Activated CD8-positive, alpha-beta memory T cell treated with anti-CD3 and anti-CD28 coated beads, Interleukin-2, amount 10 ng/mL, durations not matched to agents 7 days and 5 days (primary cell): ENCODE data around the gene XYLT1. TPM values are rescaled to one million over a fixed set of nuclear protein-coding genes. Genes with fewer than 3 reads are reported as not detected.

Experiments
- ATAC-seq: fragments of 150-1000 bp; cut with Tn5 transposase; one replicate; pipeline ENCODE4 v1.10.0; 2021; ENCODE audit warnings: moderate library complexity
- CTCF ChIA-PET: fragments of 350-600 bp; sonication (Branson Sonifier 250); formaldehyde crosslinking; loops from one replicate; lab custom pipeline; 2021; ENCODE audit warnings: antibody characterized with exemption; lab: Charles Lee
- DNase-seq: peaks from one replicate; pipeline ENCODE4 v3.0.0-alpha.2; 2020
- H3K27ac Mint-ChIP-seq: one replicate; pipeline ENCODE4 v1.8.0; 2021; ENCODE audit warnings: mild to moderate bottlenecking, mixed read lengths
- H3K27me3 Mint-ChIP-seq: one replicate; pipeline ENCODE4 v1.8.0; 2021; ENCODE audit warnings: mixed read lengths
- H3K36me3 Mint-ChIP-seq: one replicate; pipeline ENCODE4 v1.8.0; 2021; ENCODE audit warnings: mild to moderate bottlenecking, mixed read lengths
- H3K4me1 Mint-ChIP-seq: one replicate; pipeline ENCODE4 v1.8.0; 2021; ENCODE audit warnings: mixed read lengths
- H3K4me3 Mint-ChIP-seq: one replicate; pipeline ENCODE4 v1.8.0; 2021; ENCODE audit warnings: mild to moderate bottlenecking, moderate library complexity, mixed read lengths
- H3K9me3 Mint-ChIP-seq: one replicate; pipeline ENCODE4 v1.8.0; 2022; ENCODE audit warnings: low read depth, mixed read lengths
- total RNA-seq, 2 experiments: library from RNA; stranded (reverse); gene quantifications; one replicate each; pipeline ENCODE4 v1.2.3, GENCODE V29; 2021

The XYLT1 gene
- total RNA-seq, 2 experiments from 2014 or later: 35.7 to 40.9 TPM

- ATAC-seq: no peak
- peaks cover 39% of the 10 kb centered on the region for H3K36me3 Mint-ChIP-seq
Measured at GRCh38 chr16:17354141-17354601, 116.6 kb downstream of the XYLT1 start.

GRCh38 chr16:17353561-17353960, 117.2 kb downstream of the XYLT1 start:
- H3K4me1 Mint-ChIP-seq: peaks cover 47% of the 10 kb centered on the region
- H3K36me3 Mint-ChIP-seq: peaks cover 38% of the 10 kb centered on the region
- CTCF ChIA-PET: no interaction called here
- ATAC-seq (no peak), DNase-seq (no peak)
- no peaks in the 10 kb centered on the region for H3K27me3 Mint-ChIP-seq
- H3K4me3 Mint-ChIP-seq: no peak overlapping the region
- no peak overlapping the region for H3K27ac Mint-ChIP-seq
- H3K9me3 Mint-ChIP-seq: no peaks in the 10 kb centered on the region

More at GRCh38 chr16:17354141-17354601, 116.6 kb downstream of the XYLT1 start:
- H3K27ac Mint-ChIP-seq: no peak overlapping the region
- H3K4me1 Mint-ChIP-seq: peaks cover 48% of the 10 kb centered on the region
- H3K27me3 Mint-ChIP-seq: no peaks in the 10 kb centered on the region
- no peak for DNase-seq
- CTCF ChIA-PET: no interaction called here
- no peak overlapping the region for H3K4me3 Mint-ChIP-seq
- no peaks in the 10 kb centered on the region for H3K9me3 Mint-ChIP-seq

- no peak for DNase-seq
- H3K27me3 Mint-ChIP-seq: no peaks in the 10 kb centered on the region
- peaks cover 26% of the 10 kb centered on the region for H3K36me3 Mint-ChIP-seq
- H3K27ac Mint-ChIP-seq: peak overlapping the region; percentile 3
- no peak for ATAC-seq
- no peak overlapping the region for H3K4me3 Mint-ChIP-seq
- no peaks in the 10 kb centered on the region for H3K9me3 Mint-ChIP-seq
- CTCF ChIA-PET: interaction anchor here (1.7 kb wide), 1 partner anchor 9 kb away, joined by 4 read pairs; no protein-coding TSS in a partner anchor
- H3K4me1 Mint-ChIP-seq: peaks cover 55% of the 10 kb centered on the region
Measured at GRCh38 chr16:17351441-17352035, 119.2 kb downstream of the XYLT1 start.

GRCh38 chr16:17350207-17350606, 120.6 kb downstream of the XYLT1 start:
- CTCF ChIA-PET: no interaction called here
- H3K4me1 Mint-ChIP-seq: peaks cover 66% of the 10 kb centered on the region
- no peak for ATAC-seq
- H3K27me3 Mint-ChIP-seq: no peaks in the 10 kb centered on the region
- peaks cover 25% of the 10 kb centered on the region for H3K36me3 Mint-ChIP-seq
- H3K4me3 Mint-ChIP-seq: no peak overlapping the region
- DNase-seq: no peak
- H3K9me3 Mint-ChIP-seq: no peaks in the 10 kb centered on the region
- no peak overlapping the region for H3K27ac Mint-ChIP-seq

- peaks cover 76% of the 10 kb centered on the region for H3K4me1 Mint-ChIP-seq
- H3K27me3 Mint-ChIP-seq: no peaks in the 10 kb centered on the region
- CTCF ChIA-PET: interaction anchor here (1.0 to 5.9 kb wide), 3 partner anchors 11 to 122 kb away, joined by 3 to 52 read pairs (median 3); partner anchors contain the start of gene XYLT1
- no peaks in the 10 kb centered on the region for H3K9me3 Mint-ChIP-seq
- H3K36me3 Mint-ChIP-seq: peaks cover 20% of the 10 kb centered on the region
- H3K4me3 Mint-ChIP-seq: no peak overlapping the region
- H3K27ac Mint-ChIP-seq: peak overlapping the region; percentile 66
- ATAC-seq (no peak), DNase-seq (no peak)
Measured at GRCh38 chr16:17348826-17349225, 121.9 kb downstream of the XYLT1 start.

- CTCF ChIA-PET: interaction anchor here (0.7 to 5.9 kb wide), 4 partner anchors 11 to 241 kb away, joined by 3 to 52 read pairs (median 18); no protein-coding TSS in a partner anchor
- no peaks in the 10 kb centered on the region for H3K9me3 Mint-ChIP-seq
- H3K4me1 Mint-ChIP-seq: peaks cover 79% of the 10 kb centered on the region
- peaks cover 22% of the 10 kb centered on the region for H3K36me3 Mint-ChIP-seq
- no peaks in the 10 kb centered on the region for H3K27me3 Mint-ChIP-seq
- no peak overlapping the region for H3K4me3 Mint-ChIP-seq
- H3K27ac Mint-ChIP-seq: peak overlapping the region; percentile 95
- ATAC-seq (no peak), DNase-seq (no peak)
Measured at GRCh38 chr16:17348042-17348783, 122.5 kb downstream of the XYLT1 start.

- H3K9me3 Mint-ChIP-seq: no peaks in the 10 kb centered on the region
- peaks cover 81% of the 10 kb centered on the region for H3K4me1 Mint-ChIP-seq
- CTCF ChIA-PET: interaction anchor here (0.7 to 5.9 kb wide), 6 partner anchors 9 to 241 kb away, joined by 3 to 52 read pairs (median 6); no protein-coding TSS in a partner anchor
- peaks cover 23% of the 10 kb centered on the region for H3K36me3 Mint-ChIP-seq
- peak overlapping the region; percentile 95 for H3K27ac Mint-ChIP-seq
- no peak for DNase-seq
- no peak overlapping the region for H3K4me3 Mint-ChIP-seq
- no peak for ATAC-seq
- no peaks in the 10 kb centered on the region for H3K27me3 Mint-ChIP-seq
Measured at GRCh38 chr16:17347624-17348023, 123.1 kb downstream of the XYLT1 start.

GRCh38 chr16:17346621-17347569, 123.9 kb downstream of the XYLT1 start:
- peak; percentile 79 for DNase-seq
- Mint-ChIP-seq H3K27me3 (no peaks in the 10 kb centered on the region), H3K36me3 (peaks cover 26% of the 10 kb centered on the region), H3K27ac (peak overlapping the region; percentile 95), H3K4me3 (peak overlapping the region; percentile 8), H3K9me3 (no peaks in the 10 kb centered on the region), H3K4me1 (peaks cover 81% of the 10 kb centered on the region)
- ATAC-seq: peak; percentile 60
- CTCF ChIA-PET: interaction anchor here (1.3 to 5.9 kb wide), 7 partner anchors 9 to 121 kb away, joined by 3 to 52 read pairs (median 6); no protein-coding TSS in a partner anchor

GRCh38 chr16:17345043-17345442, 125.7 kb downstream of the XYLT1 start:
- peak overlapping the region; percentile 82 for H3K27ac Mint-ChIP-seq
- no peaks in the 10 kb centered on the region for H3K9me3 Mint-ChIP-seq
- no peak overlapping the region for H3K4me3 Mint-ChIP-seq
- ATAC-seq: no peak
- no peaks in the 10 kb centered on the region for H3K27me3 Mint-ChIP-seq
- CTCF ChIA-PET: interaction anchor here (1.0 to 5.9 kb wide), 7 partner anchors 12 to 128 kb away, joined by 3 to 52 read pairs (median 3); no protein-coding TSS in a partner anchor
- DNase-seq: no peak
- peaks cover 90% of the 10 kb centered on the region for H3K4me1 Mint-ChIP-seq
- H3K36me3 Mint-ChIP-seq: peaks cover 25% of the 10 kb centered on the region

- peaks cover 21% of the 10 kb centered on the region for H3K36me3 Mint-ChIP-seq
- H3K9me3 Mint-ChIP-seq: no peaks in the 10 kb centered on the region
Measured at GRCh38 chr16:17343728-17344127, 127.0 kb downstream of the XYLT1 start.

GRCh38 chr16:17343028-17343427, 127.7 kb downstream of the XYLT1 start:
- Mint-ChIP-seq H3K4me3 (peak overlapping the region; percentile 55), H3K9me3 (no peaks in the 10 kb centered on the region), H3K36me3 (peaks cover 22% of the 10 kb centered on the region), H3K27ac (peak overlapping the region; percentile 93), H3K4me1 (peaks cover 83% of the 10 kb centered on the region), H3K27me3 (no peaks in the 10 kb centered on the region)
- DNase-seq: peak; percentile 89
- CTCF ChIA-PET: interaction anchor here (1.1 to 2.6 kb wide), 7 partner anchors 9 to 132 kb away, joined by 3 to 19 read pairs (median 6); no protein-coding TSS in a partner anchor
- ATAC-seq: peak; percentile 59

More at GRCh38 chr16:17343728-17344127, 127.0 kb downstream of the XYLT1 start:
- DNase-seq (no peak), ATAC-seq (no peak)
- Mint-ChIP-seq H3K27ac (peak overlapping the region; percentile 93), H3K4me3 (peak overlapping the region; percentile 55), H3K27me3 (no peaks in the 10 kb centered on the region), H3K4me1 (peaks cover 87% of the 10 kb centered on the region)
- CTCF ChIA-PET: interaction anchor here (1.1 to 2.6 kb wide), 7 partner anchors 22 to 131 kb away, joined by 3 to 19 read pairs (median 6); no protein-coding TSS in a partner anchor

GRCh38 chr16:17342031-17342430, 128.7 kb downstream of the XYLT1 start:
- peak overlapping the region; percentile 93 for H3K27ac Mint-ChIP-seq
- H3K9me3 Mint-ChIP-seq: no peaks in the 10 kb centered on the region
- peaks cover 75% of the 10 kb centered on the region for H3K4me1 Mint-ChIP-seq
- ATAC-seq (no peak), DNase-seq (peak; percentile 65)
- H3K36me3 Mint-ChIP-seq: peaks cover 22% of the 10 kb centered on the region
- H3K27me3 Mint-ChIP-seq: no peaks in the 10 kb centered on the region
- H3K4me3 Mint-ChIP-seq: peak overlapping the region; percentile 50
- CTCF ChIA-PET: interaction anchor here (1.2 to 2.6 kb wide), 3 partner anchors 10 to 127 kb away, joined by 4 to 19 read pairs (median 16); no protein-coding TSS in a partner anchor
